Stimulated activated CD8-positive, alpha-beta memory T cell treated with anti-CD3 and anti-CD28 coated beads, Interleukin-2, amount 100 ng/mL, for 48 hours (primary cell): Measurements from ENCODE around the gene RPGRIP1L.

Source experiments
- DNase-seq, 2 donors: peaks; one replicate each; pipeline ENCODE4 v3.0.0-alpha.2; 2020; ENCODE audit warnings: low read depth in 2 of 2

RPGRIP1L gene

GRCh38 chr16:53601961-53602360 lies 101.7 kb downstream of the RPGRIP1L start:
- no peak for DNase-seq

- DNase-seq, result no peak
These were observed 103.0 kb downstream of the RPGRIP1L start for GRCh38 chr16:53600616-53601015.

GRCh38 chr16:53600126-53600525 lies 103.5 kb downstream of the RPGRIP1L start:
- DNase-seq, result no peak

GRCh38 chr16:53599548-53599947 lies 104.1 kb downstream of the RPGRIP1L start:
- DNase-seq, result no peak

- DNase-seq, result no peak
These were observed 105.0 kb downstream of the RPGRIP1L start for GRCh38 chr16:53598511-53599275.

- DNase-seq, result no peak
These were observed 105.9 kb downstream of the RPGRIP1L start for GRCh38 chr16:53597776-53598175.

- no peak for DNase-seq
These were observed 115.5 kb downstream of the RPGRIP1L start for GRCh38 chr16:53588081-53588648.

- DNase-seq, result no peak
These were observed 120.3 kb downstream of the RPGRIP1L start for GRCh38 chr16:53583401-53583800.

GRCh38 chr16:53581784-53582183 lies 121.9 kb downstream of the RPGRIP1L start:
- no peak for DNase-seq

- DNase-seq, result no peak
These were observed 123.4 kb downstream of the RPGRIP1L start for GRCh38 chr16:53580038-53580802.

- no peak for DNase-seq
These were observed 126.8 kb downstream of the RPGRIP1L start for GRCh38 chr16:53576904-53577303.

GRCh38 chr16:53576210-53576609 lies 127.4 kb downstream of the RPGRIP1L start:
- no peak for DNase-seq

- no peak for DNase-seq
These were observed 131.9 kb downstream of the RPGRIP1L start for GRCh38 chr16:53571763-53572162.

GRCh38 chr16:53566552-53567245 lies 137.0 kb downstream of the RPGRIP1L start:
- no peak for DNase-seq

- DNase-seq, result no peak
These were observed 138.3 kb downstream of the RPGRIP1L start for GRCh38 chr16:53565296-53565863.

- no peak for DNase-seq
These were observed 140.2 kb downstream of the RPGRIP1L start for GRCh38 chr16:53563426-53563825.

- no peak for DNase-seq
These were observed 142.4 kb downstream of the RPGRIP1L start for GRCh38 chr16:53561101-53561888.

GRCh38 chr16:53559270-53559951 lies 144.2 kb downstream of the RPGRIP1L start:
- DNase-seq, result no peak

GRCh38 chr16:53558710-53559109 lies 144.9 kb downstream of the RPGRIP1L start:
- no peak for DNase-seq

GRCh38 chr16:53556521-53556920 lies 147.1 kb downstream of the RPGRIP1L start:
- DNase-seq, result no peak
